GM13977 (cell line): ENCODE results near the gene SLC39A12.

Experiments
- DNase-seq: peaks from one replicate; pipeline ENCODE4 v3.0.0; 2012; ENCODE audit warnings: low spot score
- in situ Hi-C: fragments of 300-500 bp; cut with MboI; formaldehyde crosslinking; loops from one replicate; pipeline ENCODE4 v1.12.0; 2022; ENCODE audit warnings: low sequenced_read_pairs, low pct_unique_long_range_greater_than_20kb, mixed read lengths, inconsistent platforms; ENCODE audit not compliant: unreplicated experiment
- TF ChIP-seq, protein P1 (sequence below): IDR thresholded peaks from 2 replicates; pipeline ENCODE4 v1.5.1; 2012; ENCODE audit warnings: mild to moderate bottlenecking, control low read depth; ENCODE audit not compliant: insufficient read depth; ENCODE audit errors: extremely low read depth, missing control alignments

Gene SLC39A12

DNA sequence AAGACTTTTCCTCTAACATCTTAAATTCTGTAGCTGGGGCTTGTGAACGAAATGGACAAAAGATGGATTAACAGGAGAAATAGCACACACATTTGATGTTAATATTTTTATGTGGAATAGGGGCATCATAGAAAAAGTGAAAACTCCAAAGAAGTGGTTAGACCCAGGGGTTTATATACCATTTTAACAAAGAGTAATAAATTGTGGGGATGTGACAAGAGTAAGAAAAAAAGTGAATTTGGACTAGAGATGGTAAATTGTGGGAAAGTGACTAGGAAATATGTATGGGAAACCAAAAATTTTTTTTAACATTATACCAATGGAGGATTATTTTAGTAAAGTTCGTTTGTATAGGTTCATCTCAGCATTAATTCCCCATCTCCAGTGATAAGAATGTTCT, 8.2 kb downstream of the SLC39A12 start:
- DNase-seq: no peak
- TF ChIP-seq, protein P1, sequence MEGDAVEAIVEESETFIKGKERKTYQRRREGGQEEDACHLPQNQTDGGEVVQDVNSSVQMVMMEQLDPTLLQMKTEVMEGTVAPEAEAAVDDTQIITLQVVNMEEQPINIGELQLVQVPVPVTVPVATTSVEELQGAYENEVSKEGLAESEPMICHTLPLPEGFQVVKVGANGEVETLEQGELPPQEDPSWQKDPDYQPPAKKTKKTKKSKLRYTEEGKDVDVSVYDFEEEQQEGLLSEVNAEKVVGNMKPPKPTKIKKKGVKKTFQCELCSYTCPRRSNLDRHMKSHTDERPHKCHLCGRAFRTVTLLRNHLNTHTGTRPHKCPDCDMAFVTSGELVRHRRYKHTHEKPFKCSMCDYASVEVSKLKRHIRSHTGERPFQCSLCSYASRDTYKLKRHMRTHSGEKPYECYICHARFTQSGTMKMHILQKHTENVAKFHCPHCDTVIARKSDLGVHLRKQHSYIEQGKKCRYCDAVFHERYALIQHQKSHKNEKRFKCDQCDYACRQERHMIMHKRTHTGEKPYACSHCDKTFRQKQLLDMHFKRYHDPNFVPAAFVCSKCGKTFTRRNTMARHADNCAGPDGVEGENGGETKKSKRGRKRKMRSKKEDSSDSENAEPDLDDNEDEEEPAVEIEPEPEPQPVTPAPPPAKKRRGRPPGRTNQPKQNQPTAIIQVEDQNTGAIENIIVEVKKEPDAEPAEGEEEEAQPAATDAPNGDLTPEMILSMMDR: no peak
- in situ Hi-C loops: no loop called here

DNA sequence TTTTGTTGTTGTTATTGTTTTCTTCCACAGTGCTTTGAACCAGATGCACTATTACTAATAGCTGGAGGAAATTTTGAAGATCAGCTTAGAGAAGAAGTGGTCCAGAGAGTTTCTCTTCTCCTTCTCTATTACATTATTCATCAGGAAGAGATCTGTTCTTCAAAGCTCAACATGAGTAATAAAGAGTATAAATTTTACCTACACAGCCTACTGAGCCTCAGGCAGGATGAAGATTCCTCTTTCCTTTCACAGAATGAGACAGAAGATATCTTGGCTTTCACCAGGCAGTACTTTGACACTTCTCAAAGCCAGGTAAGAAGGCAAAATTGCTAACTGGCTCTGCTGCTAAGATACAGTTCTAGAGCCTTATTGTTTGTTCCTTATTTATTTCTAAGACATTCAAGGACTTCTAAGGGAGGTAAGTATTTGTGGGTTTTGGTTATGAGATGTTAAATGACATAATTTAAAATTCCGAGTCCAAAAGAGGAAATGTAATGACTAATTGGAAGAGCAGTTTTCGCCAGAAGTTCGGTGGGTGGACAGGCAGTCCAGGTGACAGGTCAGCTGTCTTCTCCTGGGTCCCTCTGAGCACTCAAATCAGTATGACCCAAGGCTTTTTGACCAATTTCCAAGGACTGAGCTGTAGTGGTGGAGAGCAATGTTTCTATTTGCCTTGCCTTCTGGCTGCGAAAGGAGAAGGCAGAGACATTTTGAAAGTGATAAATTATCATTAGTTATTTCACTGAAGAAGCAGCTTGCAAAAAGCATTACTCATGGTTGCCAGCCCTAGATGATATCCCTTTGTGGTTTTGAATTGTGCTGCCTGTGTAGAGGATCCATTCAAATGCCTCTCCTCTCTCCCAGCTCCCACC, 10.1 kb downstream of the SLC39A12 start:
- TF ChIP-seq, protein P1: no peak
- in situ Hi-C loops: no loop called here
- DNase-seq: no peak

DNA sequence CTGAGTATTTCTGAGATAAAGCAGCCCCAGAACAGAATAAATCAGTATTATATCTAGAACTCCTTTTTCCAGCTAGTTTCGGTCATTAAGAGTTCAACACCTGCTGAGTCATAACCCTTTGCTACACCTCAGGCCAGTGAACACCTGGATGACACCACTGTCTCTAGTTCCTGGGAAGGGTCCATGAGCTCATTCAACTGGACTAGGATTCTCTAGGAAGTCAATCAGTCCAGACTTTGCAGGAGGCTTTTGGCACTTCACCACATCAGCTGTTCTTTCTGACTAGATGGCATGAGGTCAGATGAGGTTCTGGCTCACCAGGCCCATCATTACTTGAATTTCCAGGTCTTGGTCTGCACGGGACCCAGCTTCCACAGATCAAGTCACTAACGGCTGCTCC, 11.7 kb downstream of the SLC39A12 start:
- no peak for DNase-seq
- TF ChIP-seq, protein P1: no peak
- in situ Hi-C loops: no loop called here

DNA sequence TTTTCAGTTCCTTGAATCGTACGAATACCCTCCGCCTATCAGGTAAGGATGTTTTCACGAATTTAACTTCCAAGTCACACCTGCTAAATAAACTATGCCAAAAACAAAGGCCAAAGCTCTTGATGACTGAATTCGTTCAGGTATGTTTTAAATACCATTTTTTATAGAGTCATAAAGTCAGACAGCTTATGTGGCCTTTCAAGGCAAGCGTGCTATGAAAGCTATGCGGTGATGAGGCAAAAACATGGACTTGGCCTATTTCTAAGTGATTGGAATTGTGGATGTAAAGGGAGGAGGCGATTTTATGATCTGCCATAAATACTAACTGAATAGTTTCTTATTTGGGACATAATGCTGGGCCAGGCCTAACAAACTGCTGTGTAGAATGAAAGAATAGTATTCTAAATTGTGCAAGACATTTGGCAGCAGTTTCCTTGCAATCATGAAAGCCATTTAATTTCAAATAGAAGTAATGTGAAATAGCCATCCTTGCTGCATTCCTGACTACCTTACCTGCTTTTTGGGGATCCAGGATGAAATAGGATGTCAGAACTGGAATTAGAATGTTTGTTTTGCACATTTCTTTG, 14.0 kb downstream of the SLC39A12 start:
- in situ Hi-C loops: no loop called here
- DNase-seq: no peak
- TF ChIP-seq, protein P1: no peak

DNA sequence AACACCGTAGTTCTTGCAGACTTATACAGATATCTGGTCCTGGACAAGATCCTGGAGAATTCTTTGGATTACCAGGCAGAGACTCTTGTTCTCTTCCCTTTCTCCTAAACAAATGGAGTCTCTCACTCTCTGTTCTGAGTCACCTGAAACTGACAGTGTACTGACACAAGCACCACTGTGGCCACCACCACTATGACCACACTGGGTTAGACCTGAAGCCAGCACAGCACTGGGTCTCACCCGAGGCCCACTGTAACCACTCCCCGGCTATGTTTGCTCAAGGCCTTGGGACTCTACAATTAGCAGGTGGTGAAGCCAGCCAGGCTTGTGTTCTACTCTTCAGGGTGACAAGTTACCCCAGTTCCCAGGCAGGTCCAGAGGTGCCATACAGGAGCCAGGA, 22.8 kb downstream of the SLC39A12 start:
- no peak for DNase-seq
- TF ChIP-seq, protein P1: no peak
- in situ Hi-C loops: no loop called here

DNA sequence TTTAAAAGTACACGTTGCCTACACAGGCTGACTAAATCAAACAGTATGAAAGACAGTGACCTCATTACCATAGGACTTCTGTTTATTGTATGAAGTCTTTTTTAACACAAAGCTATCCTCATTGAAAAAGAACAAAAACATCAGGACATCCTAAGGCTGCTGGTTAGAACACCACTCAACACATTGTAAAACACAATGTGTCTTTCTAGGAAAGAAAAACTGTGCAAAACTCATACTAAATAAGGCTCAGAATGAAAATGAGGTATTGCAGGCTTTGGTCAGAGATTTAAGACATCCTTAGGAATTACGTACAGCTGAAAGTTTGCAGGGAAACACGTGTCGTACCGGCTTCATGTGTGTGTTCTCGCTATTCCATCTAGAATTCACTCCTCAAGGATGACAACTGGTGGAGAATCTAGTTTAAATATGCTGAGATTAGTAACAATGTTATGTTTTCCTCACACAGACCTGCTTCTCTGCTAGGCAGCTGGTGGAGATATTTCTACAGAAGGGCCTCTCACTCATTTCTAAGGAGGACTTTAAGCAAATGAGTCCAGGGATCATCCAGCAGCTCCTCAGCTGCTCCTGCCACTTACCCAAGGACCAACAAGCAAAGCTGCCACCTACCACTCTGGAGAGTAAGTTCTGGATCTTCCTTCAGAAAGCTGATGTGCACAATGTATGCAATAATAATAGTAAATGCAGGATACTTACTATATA, 29.3 kb downstream of the SLC39A12 start:
- TF ChIP-seq, protein P1: no peak
- in situ Hi-C loops: no loop called here
- DNase-seq: no peak
